K562 (cell line): ENCODE results near the gene FAXC. TPM values are rescaled to one million over a fixed set of nuclear protein-coding genes. Genes with fewer than 3 reads are reported as not detected.

Experiments used
- ATAC-seq: fragments of 200-7000 bp; cut with Tn5 transposase; 3 replicates; pipeline ENCODE4 v1.9.1; 2020; ENCODE audit warnings: moderate library complexity
- BruUV-seq: library from RNA; stranded (reverse); fragments of 400-500 nt; replicated peaks from 2 replicates; lab custom pipeline; 2021; lab: Mats Ljungman, UMichigan
- CTCF ChIA-PET: fragments of 300-600 bp; formaldehyde crosslinking; extraction: SDS; loops from one replicate; lab custom pipeline; 2021; ENCODE audit warnings: low intra/inter-chr PET ratio; lab: Yijun Ruan, JAX
- POLR2A ChIA-PET: fragments of 300-600, 350-650 bp; sonication (Branson Sonifier 250); formaldehyde crosslinking; extraction: SDS; loops from one replicate; lab custom pipeline; 2021; ENCODE audit warnings: antibody characterized with exemption, inconsistent platforms; lab: Yijun Ruan, JAX
- DNase-seq, 4 experiments: peaks; one replicate each; pipeline versions ENCODE4 v3.0.0 to v3.0.0-alpha.2; 2011 to 2018; ENCODE audit warnings: low spot score in 3 of 4, mixed read lengths in 3 of 4; ENCODE audit errors: extremely low read depth in 1 of 4
- FAIRE-seq: peaks from 2 replicates; lab custom pipeline; 2011; peaks lifted over from hg19 to GRCh38; lab: Jason Lieb, UNC
- H2AFZ ChIP-seq: 2 replicates; pipeline ENCODE4 v1.6.0; 2011; ENCODE audit warnings: low read depth, low read length, control low read depth, inconsistent platforms
- H3K27ac ChIP-seq: fragments of 200-600 bp; 3 replicates; pipeline ENCODE4 v1.8.0; 2011; ENCODE audit warnings: low read depth, mild to moderate bottlenecking, control low read depth, inconsistent platforms, low read length, moderate library complexity, mixed read lengths; ENCODE audit errors: extremely low read depth
- H3K27me3 ChIP-seq, 2 experiments: fragments of 300-600 bp in 1 of 2; 2 replicates in 1 of 2; 3 replicates in 1 of 2; pipeline versions ENCODE4 v1.6.0 to v1.8.0; 2011; ENCODE audit warnings: inconsistent platforms in 2 of 2, low read length in 2 of 2, mild to moderate bottlenecking in 1 of 2, mixed read lengths in 1 of 2, moderate library complexity in 1 of 2; ENCODE audit not compliant: control insufficient read depth in 2 of 2, insufficient read depth in 2 of 2
- H3K36me3 ChIP-seq: fragments of 300-600 bp; 3 replicates; pipeline ENCODE4 v1.8.0; 2011; ENCODE audit warnings: mild to moderate bottlenecking, low read length, inconsistent platforms; ENCODE audit not compliant: control insufficient read depth, insufficient read depth
- H3K4me1 ChIP-seq, 2 experiments: fragments of 200-600 bp in 1 of 2; replicated peaks in 1 of 2; 2 replicates in 1 of 2; 3 replicates in 1 of 2; pipeline versions ENCODE4 v1.5.1 to v1.8.0; 2011; ENCODE audit warnings: inconsistent platforms in 2 of 2, low read length in 2 of 2, mild to moderate bottlenecking in 1 of 2, mixed read lengths in 1 of 2, moderate library complexity in 1 of 2; ENCODE audit not compliant: control insufficient read depth in 2 of 2, insufficient read depth in 2 of 2
- H3K4me2 ChIP-seq: 2 replicates; pipeline ENCODE4 v1.6.1; 2011; ENCODE audit warnings: low read length, control low read depth, inconsistent platforms, mixed read lengths; ENCODE audit not compliant: insufficient read depth
- H3K4me3 ChIP-seq: fragments of 200-600 bp; sonication (generic), shearing (Covaris generic); 2 replicates; pipeline ENCODE4 v1.5.1; 2016; ENCODE audit warnings: control low read depth, inconsistent platforms
- H3K79me2 ChIP-seq: fragments of 200-600 bp; 3 replicates; pipeline ENCODE4 v1.8.0; 2011; ENCODE audit warnings: low read length, inconsistent platforms; ENCODE audit not compliant: control insufficient read depth, insufficient read depth
- H3K9ac ChIP-seq, 2 experiments: 2 replicates each; pipeline versions ENCODE4 v1.6.0 to v1.6.1; 2011; ENCODE audit warnings: low read depth in 2 of 2, low read length in 2 of 2, control low read depth in 1 of 2, inconsistent platforms in 1 of 2, mild to moderate bottlenecking in 1 of 2, mixed read lengths in 1 of 2; ENCODE audit not compliant: insufficient read depth in 1 of 2
- H3K9me1 ChIP-seq: one replicate; pipeline ENCODE4 v1.6.0; 2011; ENCODE audit warnings: inconsistent platforms, mild to moderate bottlenecking, low read length, moderate library complexity; ENCODE audit not compliant: control insufficient read depth, insufficient read depth
- H3K9me3 ChIP-seq: replicated peaks from 2 replicates; pipeline ENCODE4 v1.5.1; 2011; ENCODE audit warnings: low read depth, low read length, inconsistent platforms; ENCODE audit not compliant: control insufficient read depth, insufficient read depth
- H4K20me1 ChIP-seq: replicated peaks from 2 replicates; pipeline ENCODE4 v1.6.1; 2011; ENCODE audit warnings: low read length, inconsistent platforms, mixed read lengths; ENCODE audit not compliant: control insufficient read depth, insufficient read depth
- CBX3 ChIP-seq, 2 experiments: IDR thresholded peaks; 1 replicate in 1 of 2; 2 replicates in 1 of 2; pipeline ENCODE4 v1.6.1; 2012; ENCODE audit warnings: inconsistent platforms in 2 of 2, low read length in 2 of 2, borderline replicate concordance in 1 of 2, control low read depth in 1 of 2
- GTF2A2 ChIP-seq: IDR thresholded peaks from 2 replicates; pipeline ENCODE4 v1.6.1; 2016; ENCODE audit warnings: mild to moderate bottlenecking, missing genetic modification characterization, missing compliant biosample characterization
- KHSRP ChIP-seq: fragments of 450-650 bp; IDR thresholded peaks from 2 replicates; pipeline ENCODE4 v1.6.1; 2017
- KLF10 ChIP-seq: fragments of 250-450 bp; sonication (Bioruptor Pico); IDR thresholded peaks from 2 replicates; pipeline ENCODE4 v1.6.1; 2021; ENCODE audit warnings: matching md5 sums
- NFIX ChIP-seq: fragments of 250-450 bp; sonication (Bioruptor Pico); IDR thresholded peaks from 2 replicates; pipeline ENCODE4 v1.4.0; 2020; ENCODE audit warnings: low read depth, mild to moderate bottlenecking, moderate library complexity
- NR1H2 ChIP-seq: sonication (generic); formaldehyde crosslinking; IDR thresholded peaks from 2 replicates; pipeline ENCODE4 v1.4.0; 2020; ENCODE audit warnings: mild to moderate bottlenecking, missing genetic modification reagents
- SMARCA4 ChIP-seq: fragments of 450-650 bp; IDR thresholded peaks from 2 replicates; pipeline ENCODE4 v1.6.1; 2016
- SMARCB1 ChIP-seq: IDR thresholded peaks from 2 replicates; pipeline ENCODE4 v1.6.1; 2011; ENCODE audit warnings: improper control_type of control experiment, low read depth; ENCODE audit not compliant: insufficient read length
- STAT6 ChIP-seq: sonication (generic); formaldehyde crosslinking; IDR thresholded peaks from 2 replicates; pipeline ENCODE4 v1.8.1; 2023; ENCODE audit warnings: mild to moderate bottlenecking, missing genetic modification reagents
- WGBS: fragments of 100-300 bp; shearing (Covaris generic); methylation state at CpG from one replicate; pipeline ENCODE4 v1.1.6; 2016; ENCODE audit warnings: low coverage, mixed read lengths; ENCODE audit not compliant: insufficient coverage; ENCODE audit errors: missing lambda C conversion rate; 5-methylcytosine and 5-hydroxymethylcytosine counted together
- in situ Hi-C: fragments of 300-500 bp; cut with MboI; formaldehyde crosslinking; loops from 4 replicates; pipeline ENCODE4 v1.15.0; 2018; ENCODE audit warnings: inconsistent platforms, mixed read lengths
- intact Hi-C: fragments of 100-400 bp; cut with micrococcal nuclease; formaldehyde crosslinking; loops from 2 replicates; pipeline ENCODE4 v1.14.2; 2022
- polyA plus RNA-seq, 8 experiments: library from polyadenylated mRNA; depleted of rRNA in 4 of 8; stranded (reverse) in 5 of 8; unstranded in 3 of 8; fragments of >200 nt; fragmentation: Nextera tagmentation in 2 of 8; fragmentation: Illumina TruSeq in 1 of 8; extraction: Ambion mirVana in 2 of 8; extraction: Trizol in 1 of 8; gene quantifications; 2 replicates each; pipeline versions ENCODE4 v1.2.1 to v1.2.3, GENCODE V29; 2011 to 2014; ENCODE audit warnings: inconsistent platforms in 1 of 8, missing spikeins in 1 of 8
- total RNA-seq, 7 experiments: library from RNA; depleted of rRNA in 6 of 7; stranded (reverse); fragments of >200 nt in 6 of 7; fragmentation: Illumina TruSeq in 2 of 7; extraction: Trizol in 2 of 7; gene quantifications; 2 replicates each; pipeline versions ENCODE4 v1.2.1 to v1.2.3, GENCODE V29; 2011 to 2021; ENCODE audit warnings: low replicate concordance in 1 of 7

Gene FAXC
- total and polyA plus RNA-seq, 9 of the 15 experiments (the other 6 are each of a cell fraction or from before 2014, with no cell fraction given) = 0.06 to 0.40 (median 0.13) TPM; not detected in 5

- Histone ChIP-seq H4K20me1 (no peaks in the 10 kb centered on the region), H3K4me1 (no peaks in the 10 kb centered on the region), H2AFZ (no peak overlapping the region), H3K4me2 (no peak overlapping the region), H3K36me3 (no peaks in the 10 kb centered on the region), H3K9me3 (no peaks in the 10 kb centered on the region), H3K9me1 (no peaks in the 10 kb centered on the region), H3K27ac (no peak overlapping the region), H3K9ac (no peak overlapping the region), H3K27me3 (peaks cover under 1 to 3% of the 10 kb centered on the region in 2 experiments; a peak in 3 of 5 replicates), H3K79me2 (no peaks in the 10 kb centered on the region), H3K4me3 (no peak overlapping the region)
- WGBS = 0% methylated on average over 5 of the region's 5 CpGs
- in situ Hi-C loops = loop anchor here (25.0 kb wide), 1 partner anchor 395 kb away; no protein-coding TSS in a partner anchor
- POLR2A ChIA-PET = interaction anchor here (1.4 kb wide), 1 partner anchor 11 kb away, joined by 5 read pairs; no protein-coding TSS in a partner anchor
- no peak for FAIRE-seq
- no TSS peak for BruUV-seq
- CTCF ChIA-PET = no interaction called here
- no peak for DNase-seq
- intact Hi-C loops = no loop called here
- no peak for ATAC-seq
- TF ChIP-seq NFIX (CRISPR knock-in tag) = no peak
- no peak for TF ChIP-seq CBX3 (IDR thresholded peaks at IDR 0.05; ENCODE audit: borderline replicate concordance in 1 of 2, low read length in 2 of 2)
- TF ChIP-seq GTF2A2 (tag) = no peak
- no peak for TF ChIP-seq SMARCB1
Measured at GRCh38 chr6:99341862-99342455, 7.5 kb downstream of the FAXC start.

GRCh38 chr6:99338188-99338587, 11.3 kb downstream of the FAXC start:
- Histone ChIP-seq H4K20me1 (no peaks in the 10 kb centered on the region), H3K27me3 (peaks cover 0 to 5% of the 10 kb centered on the region in 2 experiments; a peak in 2 of 5 replicates), H3K9me1 (no peaks in the 10 kb centered on the region), H3K4me3 (no peak overlapping the region), H3K4me2 (no peak overlapping the region), H2AFZ (no peak overlapping the region), H3K79me2 (no peaks in the 10 kb centered on the region), H3K27ac (no peak overlapping the region), H3K36me3 (no peaks in the 10 kb centered on the region)
- intact Hi-C loops (no loop called here), in situ Hi-C loops (loop anchor here (25.0 kb wide), 1 partner anchor 399 kb away; no protein-coding TSS in a partner anchor)
- CTCF ChIA-PET = no interaction called here
- no peak for ATAC-seq
- BruUV-seq = no TSS peak
- TF ChIP-seq SMARCA4 = no peak
- no peak for TF ChIP-seq NR1H2
- TF ChIP-seq KHSRP = no peak
- TF ChIP-seq STAT6 (CRISPR knock-in tag) = no peak
- no peak for TF ChIP-seq KLF10
- TF ChIP-seq, all 486 proteins: peak for 0
- WGBS = 0% methylated on average over 2 of the region's 2 CpGs
- H3K9me3 ChIP-seq = no peaks in the 10 kb centered on the region
- no peak overlapping the region for H3K9ac ChIP-seq
- no peak for DNase-seq
- no peaks in the 10 kb centered on the region; a peak in 1 of 5 replicates for H3K4me1 ChIP-seq
- FAIRE-seq = no peak
- POLR2A ChIA-PET = no interaction called here
